Esophagus (tissue), 2 donors: ENCODE data around the gene KRIT1. TPM values are rescaled to one million over a fixed set of nuclear protein-coding genes. Genes with fewer than 3 reads are reported as not detected.
"Not testable (repeated sequence)": the region's sequence is repeated elsewhere in the genome, so short reads cannot be mapped to it uniquely, and the experiment has no call there.

Experiments used
- H3K27ac ChIP-seq, 2 donors: one replicate each; pipeline ENCODE4 v1.5.1; 2013; ENCODE audit warnings: low read depth in 2 of 2, mild to moderate bottlenecking in 2 of 2, inconsistent platforms in 1 of 2, low read length in 1 of 2, moderate library complexity in 1 of 2
- H3K27me3 ChIP-seq, 2 donors: one replicate each; pipeline ENCODE4 v1.6.1; 2013; ENCODE audit warnings: low read length in 2 of 2, control low read depth in 1 of 2, mild to moderate bottlenecking in 1 of 2; ENCODE audit not compliant: insufficient read depth in 2 of 2, control insufficient read depth in 1 of 2
- H3K36me3 ChIP-seq, 2 donors: one replicate each; pipeline ENCODE4 v1.6.1; 2013; ENCODE audit warnings: low read length in 1 of 2; ENCODE audit not compliant: control insufficient read depth in 2 of 2, insufficient read depth in 2 of 2
- H3K4me1 ChIP-seq, 2 donors: one replicate each; pipeline ENCODE4 v1.6.1; 2013; ENCODE audit warnings: low read length in 1 of 2; ENCODE audit not compliant: control insufficient read depth in 2 of 2, insufficient read depth in 2 of 2
- H3K4me3 ChIP-seq, 2 donors: one replicate each; pipeline ENCODE4 v1.5.1; 2013; ENCODE audit warnings: low read length in 2 of 2, mild to moderate bottlenecking in 2 of 2, low read depth in 1 of 2, moderate library complexity in 1 of 2
- H3K9me3 ChIP-seq, 2 donors: one replicate each; pipeline ENCODE4 v1.6.1; 2013; ENCODE audit warnings: mild to moderate bottlenecking in 2 of 2, low read depth in 1 of 2, low read length in 1 of 2, moderate library complexity in 1 of 2; ENCODE audit not compliant: control insufficient read depth in 2 of 2, insufficient read depth in 1 of 2
- WGBS, 2 donors: extraction: QIAGEN DNeasy Blood & Tissue Kit; methylation state at CpG; one replicate each; pipeline ENCODE4 v1.1.7; 2013; 5-methylcytosine and 5-hydroxymethylcytosine counted together
- polyA plus RNA-seq, 2 donors: library from polyadenylated mRNA; stranded (reverse); fragments of 200-250 nt; gene quantifications; one replicate each; pipeline ENCODE4 v1.2.3, GENCODE V29; 2013
- donor health status: healthy with polysubstance abuse.
- donor health status: Bipolar disorder and iron deficiency.

Gene KRIT1
- polyA plus RNA-seq, 2 donors: 13.7 to 15.3 TPM

GRCh38 chr7:92276460-92276864 lies 30.7 kb upstream of the KRIT1 start:
- Histone ChIP-seq H3K27ac (no peak overlapping the region), H3K36me3 (no peaks in the 10 kb centered on the region), H3K27me3 (no peaks in the 10 kb centered on the region), H3K4me1 (peaks cover 0 to 4% of the 10 kb centered on the region in 2 donors), H3K4me3 (no peak overlapping the region), H3K9me3 (no peaks in the 10 kb centered on the region)
- WGBS, 2 donors: 75 to 84% methylated on average over 2 of the region's 2 CpGs

- Histone ChIP-seq H3K4me3 (no peak overlapping the region), H3K27ac (no peak overlapping the region), H3K4me1 (peaks cover 0 to 4% of the 10 kb centered on the region in 2 donors), H3K27me3 (no peaks in the 10 kb centered on the region), H3K9me3 (no peaks in the 10 kb centered on the region), H3K36me3 (no peaks in the 10 kb centered on the region)
- WGBS, 2 donors: 93% methylated on average over 4 of the region's 4 CpGs
Observed at GRCh38 chr7:92275327-92275726, 29.6 kb upstream of the KRIT1 start.

- Histone ChIP-seq H3K4me1 (no peaks in the 10 kb centered on the region), H3K27me3 (no peaks in the 10 kb centered on the region), H3K9me3 (no peaks in the 10 kb centered on the region), H3K36me3 (no peaks in the 10 kb centered on the region), H3K4me3 (no peak overlapping the region), H3K27ac (no peak overlapping the region)
- 91 to 95% methylated on average over 1 of the region's 1 CpG for WGBS, 2 donors
Observed at GRCh38 chr7:92268921-92269320, 23.2 kb upstream of the KRIT1 start.

- Histone ChIP-seq H3K4me1 (no peaks in the 10 kb centered on the region), H3K27ac (no peak overlapping the region), H3K36me3 (no peaks in the 10 kb centered on the region), H3K27me3 (no peaks in the 10 kb centered on the region), H3K9me3 (no peaks in the 10 kb centered on the region), H3K4me3 (no peak overlapping the region)
- WGBS, 2 donors: 93 to 96% methylated on average over 5 of the region's 5 CpGs
Observed at GRCh38 chr7:92266415-92267241, 20.9 kb upstream of the KRIT1 start.

- H3K4me1 ChIP-seq: no peaks in the 10 kb centered on the region
- no peaks in the 10 kb centered on the region for H3K36me3 ChIP-seq
- no peaks in the 10 kb centered on the region for H3K9me3 ChIP-seq
- 78 to 80% methylated on average over 7 of the region's 7 CpGs for WGBS, 2 donors
- no peaks in the 10 kb centered on the region for H3K27me3 ChIP-seq
- H3K4me3 ChIP-seq: no peak overlapping the region
- H3K27ac ChIP-seq: no peak overlapping the region
Observed at GRCh38 chr7:92260248-92260781, 14.6 kb upstream of the KRIT1 start.

GRCh38 chr7:92259610-92260247 lies 14.0 kb upstream of the KRIT1 start:
- no peaks in the 10 kb centered on the region for H3K36me3 ChIP-seq
- H3K9me3 ChIP-seq: no peaks in the 10 kb centered on the region
- no peaks in the 10 kb centered on the region for H3K27me3 ChIP-seq
- no peak overlapping the region for H3K27ac ChIP-seq
- no peaks in the 10 kb centered on the region for H3K4me1 ChIP-seq
- H3K4me3 ChIP-seq: no peak overlapping the region
- 91 to 98% methylated on average over 2 of the region's 2 CpGs for WGBS, 2 donors

- Histone ChIP-seq H3K27ac (no peak overlapping the region), H3K4me1 (no peaks in the 10 kb centered on the region), H3K36me3 (no peaks in the 10 kb centered on the region), H3K9me3 (no peaks in the 10 kb centered on the region), H3K27me3 (no peaks in the 10 kb centered on the region), H3K4me3 (no peak overlapping the region)
- 95 to 99% methylated on average over 4 of the region's 4 CpGs for WGBS, 2 donors
Observed at GRCh38 chr7:92259062-92259461, 13.3 kb upstream of the KRIT1 start.

GRCh38 chr7:92255308-92255707 lies 9.6 kb upstream of the KRIT1 start:
- Histone ChIP-seq H3K27me3 (no peaks in the 10 kb centered on the region), H3K4me3 (no peak overlapping the region), H3K36me3 (peaks cover 0 to 2% of the 10 kb centered on the region in 2 donors), H3K9me3 (no peaks in the 10 kb centered on the region), H3K4me1 (no peaks in the 10 kb centered on the region), H3K27ac (no peak overlapping the region)
- 76 to 81% methylated on average over 4 of the region's 4 CpGs for WGBS, 2 donors

- H3K27ac ChIP-seq, H3K36me3 ChIP-seq, H3K9me3 ChIP-seq, H3K27me3 ChIP-seq, H3K4me3 ChIP-seq, H3K4me1 ChIP-seq: not testable (repeated sequence)
- 81 to 100% methylated on average over 1 of the region's 1 CpG for WGBS, 2 donors
Observed at GRCh38 chr7:92254800-92255199, 9.1 kb upstream of the KRIT1 start.
